IMR-90 (cell line): Measurements from ENCODE around the gene IGF1R. TPM values are rescaled to one million over a fixed set of nuclear protein-coding genes. Genes with fewer than 3 reads are reported as not detected.
A peak's percentile ranks its signal among the peaks of the same experiment; 100 is the strongest.

Experiments used
- ATAC-seq: fragments of 200-7000 bp; cut with Tn5 transposase; 2 replicates; pipeline ENCODE4 v1.9.1; 2020; ENCODE audit warnings: low read depth, mild to moderate bottlenecking, moderate library complexity
- BruUV-seq: library from RNA; stranded (reverse); fragments of 400-500 nt; replicated peaks from 2 replicates; lab custom pipeline; 2021; lab: Mats Ljungman, UMichigan
- CTCF ChIA-PET: fragments of 300-600 bp; formaldehyde crosslinking; extraction: SDS; loops from one replicate; lab custom pipeline; 2021; ENCODE audit warnings: antibody characterized with exemption; lab: Yijun Ruan, JAX
- POLR2A ChIA-PET: fragments of 300-600 bp; sonication (Branson Sonifier 250); formaldehyde crosslinking; loops from one replicate; lab custom pipeline; 2022; ENCODE audit warnings: antibody characterized with exemption; ENCODE audit not compliant: unreplicated experiment; lab: Charles Lee
- DNase-seq: peaks from one replicate; pipeline ENCODE4 v3.0.0; 2013
- H2AFZ ChIP-seq: replicated peaks from 2 replicates; pipeline ENCODE3; 2013; ENCODE audit warnings: low read length, mild to moderate bottlenecking; ENCODE audit not compliant: poor library complexity
- H2AK5ac ChIP-seq: 2 replicates; pipeline ENCODE4 v1.6.1; 2013; ENCODE audit warnings: low read depth, low read length, inconsistent platforms
- H2AK9ac ChIP-seq: replicated peaks from 2 replicates; pipeline ENCODE3; 2013; ENCODE audit warnings: mild to moderate bottlenecking, low read depth, low read length, moderate library complexity; ENCODE audit not compliant: poor library complexity
- H2BK120ac ChIP-seq: 2 replicates; pipeline ENCODE4 v1.6.1; 2013; ENCODE audit warnings: low read depth, low read length, inconsistent platforms
- H2BK15ac ChIP-seq: 3 replicates; pipeline ENCODE4 v1.6.1; 2013; ENCODE audit warnings: low read depth, low read length, inconsistent platforms
- H2BK20ac ChIP-seq: 2 replicates; pipeline ENCODE4 v1.6.1; 2013; ENCODE audit warnings: low read depth, mild to moderate bottlenecking, inconsistent platforms, low read length, moderate library complexity
- H2BK5ac ChIP-seq: 2 replicates; pipeline ENCODE4 v1.6.1; 2013; ENCODE audit warnings: mild to moderate bottlenecking, low read depth, low read length, inconsistent platforms; ENCODE audit not compliant: poor library complexity, severe bottlenecking
- H3K14ac ChIP-seq: replicated peaks from 2 replicates; pipeline ENCODE4 v1.6.1; 2013; ENCODE audit warnings: low read depth, low read length, inconsistent platforms
- H3K18ac ChIP-seq: 2 replicates; pipeline ENCODE4 v1.6.1; 2013; ENCODE audit warnings: low read depth, low read length, control low read depth
- H3K23ac ChIP-seq: 2 replicates; pipeline ENCODE4 v1.6.1; 2013; ENCODE audit warnings: low read depth, low read length, inconsistent platforms
- H3K27ac ChIP-seq: 2 replicates; pipeline ENCODE4 v1.5.1; 2013; ENCODE audit warnings: mild to moderate bottlenecking, control low read depth, low read length; ENCODE audit not compliant: insufficient read depth
- H3K27me3 ChIP-seq: 2 replicates; pipeline ENCODE4 v1.6.1; 2013; ENCODE audit warnings: low read length; ENCODE audit not compliant: control insufficient read depth, insufficient read depth
- H3K36me3 ChIP-seq: 2 replicates; pipeline ENCODE4 v1.6.1; 2013; ENCODE audit warnings: low read length, mixed read lengths; ENCODE audit not compliant: control insufficient read depth, insufficient read depth
- H3K4ac ChIP-seq: 2 replicates; pipeline ENCODE4 v1.6.1; 2013; ENCODE audit warnings: low read depth, low read length, inconsistent platforms
- H3K4me1 ChIP-seq: 2 replicates; pipeline ENCODE4 v1.6.1; 2013; ENCODE audit warnings: low read length, mixed read lengths; ENCODE audit not compliant: control insufficient read depth, insufficient read depth
- H3K4me2 ChIP-seq: 2 replicates; pipeline ENCODE4 v1.6.1; 2013; ENCODE audit warnings: low read depth, mild to moderate bottlenecking, control low read depth, low read length, moderate library complexity
- H3K4me3 ChIP-seq: 2 replicates; pipeline ENCODE4 v1.5.1; 2013; ENCODE audit warnings: low read depth, mild to moderate bottlenecking, control low read depth, low read length, moderate library complexity; ENCODE audit not compliant: insufficient read depth
- H3K56ac ChIP-seq: 2 replicates; pipeline ENCODE4 v1.6.1; 2013; ENCODE audit warnings: low read length, inconsistent platforms; ENCODE audit not compliant: insufficient read depth; ENCODE audit errors: extremely low read depth
- H3K79me1 ChIP-seq, 2 experiments: 2 replicates each; pipeline ENCODE4 v1.6.1; 2013; ENCODE audit warnings: low read length in 2 of 2, inconsistent platforms in 1 of 2, low read depth in 1 of 2
- H3K9ac ChIP-seq: 2 replicates; pipeline ENCODE4 v1.6.1; 2013; ENCODE audit warnings: low read depth, low read length, control low read depth
- H3K9me1 ChIP-seq: 2 replicates; pipeline ENCODE4 v1.6.1; 2013; ENCODE audit warnings: low read length, inconsistent platforms; ENCODE audit not compliant: insufficient read depth
- H3K9me3 ChIP-seq: 2 replicates; pipeline ENCODE4 v1.6.1; 2013; ENCODE audit warnings: low read length; ENCODE audit not compliant: control insufficient read depth, insufficient read depth
- H4K20me1 ChIP-seq: 2 replicates; pipeline ENCODE4 v1.6.1; 2013; ENCODE audit warnings: low read length, inconsistent platforms; ENCODE audit not compliant: insufficient read depth
- H4K5ac ChIP-seq: 2 replicates; pipeline ENCODE4 v1.6.1; 2013; ENCODE audit warnings: mild to moderate bottlenecking, low read depth, low read length, control low read depth
- H4K8ac ChIP-seq, 2 experiments: 2 replicates each; pipeline ENCODE4 v1.6.1; 2013; ENCODE audit warnings: low read depth in 2 of 2, low read length in 2 of 2, control low read depth in 1 of 2, inconsistent platforms in 1 of 2
- H4K91ac ChIP-seq: 2 replicates; pipeline ENCODE4 v1.6.1; 2013; ENCODE audit warnings: low read depth, low read length, inconsistent platforms; ENCODE audit not compliant: insufficient read depth
- MAZ ChIP-seq: IDR thresholded peaks from 2 replicates; pipeline ENCODE4 v1.6.1; 2012; ENCODE audit warnings: low read depth, mild to moderate bottlenecking, low read length, improper control_type of control experiment, moderate library complexity, borderline replicate concordance
- SMC3 ChIP-seq: fragments of 150-350 bp; IDR thresholded peaks from 2 replicates; pipeline ENCODE4 v1.6.1; 2016; ENCODE audit warnings: low read depth, mild to moderate bottlenecking, antibody characterized with exemption, low read length, moderate library complexity
- WGBS, 2 experiments: methylation state at CpG; one replicate each; pipeline versions ENCODE4 v1.1.5 to v1.1.7; 2013; ENCODE audit warnings: missing lambda C conversion rate in 2 of 2; ENCODE audit not compliant: insufficient read length in 1 of 2; ENCODE audit errors: extremely low coverage in 2 of 2; 5-methylcytosine and 5-hydroxymethylcytosine counted together
- dilution Hi-C: fragments of 300-500 bp; cut with HindIII; formaldehyde crosslinking; loops from one replicate; pipeline ENCODE4 v1.14.3; 2018; ENCODE audit warnings: low sequenced_read_pairs; ENCODE audit not compliant: unreplicated experiment
- in situ Hi-C: fragments of 300-500 bp; cut with MboI; formaldehyde crosslinking; loops from 3 replicates; pipeline ENCODE4 v1.14.3; 2019; ENCODE audit warnings: low sequenced_read_pairs, inconsistent platforms, mixed read lengths
- intact Hi-C: fragments of 100-400 bp; cut with micrococcal nuclease; formaldehyde crosslinking; loops from 2 replicates; pipeline ENCODE4 v1.10.0; 2022
- polyA plus RNA-seq, 3 experiments: library from polyadenylated mRNA; depleted of rRNA; stranded (reverse); fragments of >200 nt; gene quantifications; 2 replicates each; pipeline ENCODE4 v1.2.3, GENCODE V29; 2012; ENCODE audit warnings: low replicate concordance in 1 of 3
- total RNA-seq: library from RNA; depleted of rRNA; stranded (reverse); fragments of >200 nt; gene quantifications from 2 replicates; pipeline ENCODE4 v1.2.3, GENCODE V29; 2012
- TF ChIP-seq, protein P1 (sequence below): fragments of 150-350 bp; IDR thresholded peaks from 2 replicates; pipeline ENCODE4 v1.6.1; 2017; ENCODE audit warnings: mild to moderate bottlenecking, antibody characterized with exemption, low read length, low read depth

IGF1R gene
- total and polyA plus RNA-seq, 2 of the 4 experiments (the other 2 are of a cell fraction) = 24.0 to 24.9 TPM

DNA sequence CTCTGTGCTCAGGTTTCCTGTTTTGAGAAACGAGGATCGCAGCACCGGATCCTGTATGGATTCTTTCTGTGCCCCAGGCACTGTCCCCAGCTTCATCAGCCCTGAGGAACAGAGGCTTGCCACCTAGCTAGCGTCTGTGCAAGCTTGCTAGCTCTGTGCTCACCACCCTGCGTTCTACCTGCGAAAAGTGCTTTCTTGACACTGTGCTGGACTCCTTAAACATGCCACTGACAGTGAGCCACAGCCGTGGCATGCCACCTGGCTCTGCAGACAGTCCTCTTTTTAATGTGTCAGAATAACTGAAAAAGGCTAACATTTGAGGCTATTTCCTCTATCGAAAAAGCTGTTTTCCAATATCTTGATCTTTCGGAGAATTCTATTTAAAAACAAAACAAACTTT lies 357.8 kb downstream of the IGF1R start:
- no peak overlapping the region for H2BK20ac ChIP-seq
- H3K4ac ChIP-seq = no peak overlapping the region
- CTCF ChIA-PET = no interaction called here
- H3K23ac ChIP-seq = no peak overlapping the region
- no peaks in the 10 kb centered on the region for H3K9me3 ChIP-seq
- TF ChIP-seq, protein P1, sequence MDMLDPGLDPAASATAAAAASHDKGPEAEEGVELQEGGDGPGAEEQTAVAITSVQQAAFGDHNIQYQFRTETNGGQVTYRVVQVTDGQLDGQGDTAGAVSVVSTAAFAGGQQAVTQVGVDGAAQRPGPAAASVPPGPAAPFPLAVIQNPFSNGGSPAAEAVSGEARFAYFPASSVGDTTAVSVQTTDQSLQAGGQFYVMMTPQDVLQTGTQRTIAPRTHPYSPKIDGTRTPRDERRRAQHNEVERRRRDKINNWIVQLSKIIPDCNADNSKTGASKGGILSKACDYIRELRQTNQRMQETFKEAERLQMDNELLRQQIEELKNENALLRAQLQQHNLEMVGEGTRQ = no peak
- TF ChIP-seq SMC3 = no peak
- TF ChIP-seq MAZ = no peak
- DNase-seq = no peak
- in situ Hi-C loops (no loop called here), dilution Hi-C loops (no loop called here), intact Hi-C loops (no loop called here)
- no peak overlapping the region for H2BK5ac ChIP-seq
- peaks cover 4% of the 10 kb centered on the region for H3K4me1 ChIP-seq
- no peak overlapping the region; the same call in 1 of the 2 replicates for H3K14ac ChIP-seq
- H3K79me1 ChIP-seq = no peaks in the 10 kb centered on the region
- H3K56ac ChIP-seq = no peak overlapping the region
- H2AFZ ChIP-seq = peak overlapping the region; percentile 26
- H3K27me3 ChIP-seq = 0 out of 2 replicates have a peak, but pooled peaks cover 6% of the 10 kb centered on the region
- H4K20me1 ChIP-seq = no peaks in the 10 kb centered on the region
- no peak for ATAC-seq
- no peak overlapping the region for H2AK5ac ChIP-seq
- H2BK120ac ChIP-seq = no peak overlapping the region
- H4K91ac ChIP-seq = no peak overlapping the region
- no TSS peak for BruUV-seq
- H3K4me2 ChIP-seq = no peak overlapping the region
- POLR2A ChIA-PET = no interaction called here
- peaks cover 3% of the 10 kb centered on the region; the same call in 1 of the 2 replicates for H3K9me1 ChIP-seq
- H3K4me3 ChIP-seq = no peak overlapping the region
- 90% methylated on average over 7 of the region's 9 CpGs; no CpG with 5 or more reads in 1 of the 2 experiments for WGBS, 2 experiments
- H4K5ac ChIP-seq = no peak overlapping the region
- H3K27ac ChIP-seq = no peak overlapping the region
- H3K9ac ChIP-seq = no peak overlapping the region
- H4K8ac ChIP-seq = no peak overlapping the region
- no peaks in the 10 kb centered on the region for H3K36me3 ChIP-seq
- no peak overlapping the region for H2AK9ac ChIP-seq
- H3K18ac ChIP-seq = no peak overlapping the region
- no peak overlapping the region for H2BK15ac ChIP-seq
